K562 (cell line): ENCODE measurements around the gene MDM1. TPM values are rescaled to one million over a fixed set of nuclear protein-coding genes. Genes with fewer than 3 reads are reported as not detected.

Source experiments
- C11orf30 ChIP-seq: fragments of 450-650 bp; IDR thresholded peaks from 2 replicates; pipeline ENCODE4 v1.6.1; 2016; ENCODE audit warnings: low read depth, mild to moderate bottlenecking
- CBFA2T2 ChIP-seq: fragments of 450-650 bp; conservative IDR thresholded peaks from 2 replicates; pipeline ENCODE4 v1.6.1; 2017; ENCODE audit warnings: mild to moderate bottlenecking
- CHD2 ChIP-seq: IDR thresholded peaks from 2 replicates; pipeline ENCODE4 v1.6.1; 2011; ENCODE audit warnings: low read depth, low read length
- CTBP1 ChIP-seq: fragments of 450-650 bp; IDR thresholded peaks from 2 replicates; pipeline ENCODE4 v1.6.1; 2016; ENCODE audit warnings: borderline replicate concordance
- E2F1 ChIP-seq: sonication (generic); formaldehyde crosslinking; IDR thresholded peaks from 2 replicates; pipeline ENCODE4 v1.8.1; 2023; ENCODE audit warnings: mild to moderate bottlenecking, missing genetic modification reagents, moderate library complexity
- FOXP4 ChIP-seq: sonication (generic); formaldehyde crosslinking; IDR thresholded peaks from 2 replicates; pipeline ENCODE4 v1.8.0; 2022; ENCODE audit warnings: mild to moderate bottlenecking, missing genetic modification reagents, borderline replicate concordance
- KDM5B ChIP-seq: fragments of 200-600 bp; sonication (generic); IDR thresholded peaks from 2 replicates; pipeline ENCODE4 v1.6.1; 2012; ENCODE audit warnings: low read depth, mild to moderate bottlenecking, moderate library complexity, low read length, control low read depth, inconsistent platforms; ENCODE audit not compliant: insufficient replicate concordance
- LCOR ChIP-seq: sonication (generic); formaldehyde crosslinking; IDR thresholded peaks from 2 replicates; pipeline ENCODE4 v1.8.0; 2022; ENCODE audit warnings: mild to moderate bottlenecking, missing genetic modification reagents
- MLLT1 ChIP-seq, 2 experiments: fragments of 450-650 bp; IDR thresholded peaks; 2 replicates each; pipeline ENCODE4 v1.6.1; 2016
- MNT ChIP-seq, 2 experiments: fragments of 450-650 bp; conservative IDR thresholded peaks; 2 replicates each; pipeline ENCODE4 v1.6.1; 2017; ENCODE audit warnings: mild to moderate bottlenecking in 2 of 2, moderate library complexity in 2 of 2
- PBX2 ChIP-seq, 2 experiments: IDR thresholded peaks in 1 of 2; conservative IDR thresholded peaks in 1 of 2; 2 replicates each; pipeline ENCODE4 v1.6.1; 2016; ENCODE audit warnings: low read depth in 2 of 2, mild to moderate bottlenecking in 1 of 2, missing compliant biosample characterization in 1 of 2, missing genetic modification characterization in 1 of 2, moderate library complexity in 1 of 2
- STAT6 ChIP-seq: sonication (generic); formaldehyde crosslinking; IDR thresholded peaks from 2 replicates; pipeline ENCODE4 v1.8.1; 2023; ENCODE audit warnings: mild to moderate bottlenecking, missing genetic modification reagents
- TCF3 ChIP-seq: sonication (generic); formaldehyde crosslinking; IDR thresholded peaks from 2 replicates; pipeline ENCODE4 v1.4.0; 2020; ENCODE audit warnings: mild to moderate bottlenecking, missing genetic modification reagents
- ZNF347 ChIP-seq: fragments of 450-650 bp; formaldehyde crosslinking; IDR thresholded peaks from 2 replicates; pipeline ENCODE4 v1.4.0; 2020; ENCODE audit warnings: low read depth, mild to moderate bottlenecking, moderate library complexity
- polyA plus RNA-seq, 8 experiments: library from polyadenylated mRNA; depleted of rRNA in 4 of 8; stranded (reverse) in 5 of 8; unstranded in 3 of 8; fragments of >200 nt; fragmentation: Nextera tagmentation in 2 of 8; fragmentation: Illumina TruSeq in 1 of 8; extraction: Ambion mirVana in 2 of 8; extraction: Trizol in 1 of 8; gene quantifications; 2 replicates each; pipeline versions ENCODE4 v1.2.1 to v1.2.3, GENCODE V29; 2011 to 2014; ENCODE audit warnings: inconsistent platforms in 1 of 8, missing spikeins in 1 of 8
- total RNA-seq, 7 experiments: library from RNA; depleted of rRNA in 6 of 7; stranded (reverse); fragments of >200 nt in 6 of 7; fragmentation: Illumina TruSeq in 2 of 7; extraction: Trizol in 2 of 7; gene quantifications; 2 replicates each; pipeline versions ENCODE4 v1.2.1 to v1.2.3, GENCODE V29; 2011 to 2021; ENCODE audit warnings: low replicate concordance in 1 of 7

Gene MDM1
- total and polyA plus RNA-seq, 9 of the 15 experiments (the other 6 are each of a cell fraction or from before 2014, with no cell fraction given), result 7.5 to 16.8 (median 13.1) TPM

GRCh38 chr12:68370006-68370590 is 37.9 kb upstream of the MDM1 start (continued):
- TF ChIP-seq MLLT1 (IDR thresholded peaks at IDR 0.05), result no peak
- peak; percentile 21; the same call in 1 of the 2 replicates for TF ChIP-seq CTBP1
- TF ChIP-seq ZNF347 (CRISPR knock-in tag), result no peak
- TF ChIP-seq KDM5B, result no peak
- TF ChIP-seq LCOR, result peak; percentile 47; the same call in 1 of the 2 replicates
- TF ChIP-seq E2F1 (CRISPR knock-in tag), result no peak
- TF ChIP-seq TCF3 (CRISPR knock-in tag), result peak; percentile 88
- TF ChIP-seq PBX2 (CRISPR knock-in tag; IDR thresholded peaks at IDR 0.05; ENCODE audit: low read depth), result no peak
- peak; percentile 49; the same call in 1 of the 2 replicates for TF ChIP-seq PBX2 (tag; conservative IDR thresholded peaks at IDR 0.05; ENCODE audit: low read depth)
- no peak for TF ChIP-seq STAT6
- no peak for TF ChIP-seq C11orf30
- TF ChIP-seq MNT (conservative IDR thresholded peaks at IDR 0.05), result peak in 1 of 2 experiments; percentile 44; a peak in 1 of 4 replicates
- TF ChIP-seq CHD2, result no peak
- peak; percentile 73 for TF ChIP-seq CBFA2T2
- TF ChIP-seq FOXP4 (CRISPR knock-in tag), result no peak
